HEK293T (cell line): Measurements from ENCODE around the gene GRIP1.

Source experiments
- ARNT ChIP-seq: fragments of 450-650 bp; IDR thresholded peaks from 2 replicates; pipeline ENCODE4 v1.6.1; 2017; ENCODE audit warnings: mild to moderate bottlenecking
- CTBP1 ChIP-seq: fragments of 450-650 bp; IDR thresholded peaks from 2 replicates; pipeline ENCODE4 v1.6.1; 2016; ENCODE audit warnings: borderline replicate concordance
- ELF4 ChIP-seq: fragments of 450-650 bp; IDR thresholded peaks from 2 replicates; pipeline ENCODE4 v1.6.1; 2017; ENCODE audit warnings: antibody characterized with exemption
- FOXA1 ChIP-seq: fragments of 450-650 bp; IDR thresholded peaks from 2 replicates; pipeline ENCODE4 v1.6.1; 2016; ENCODE audit warnings: mild to moderate bottlenecking
- FOXM1 ChIP-seq: fragments of 450-650 bp; IDR thresholded peaks from 2 replicates; pipeline ENCODE4 v1.6.1; 2017; ENCODE audit warnings: mild to moderate bottlenecking, borderline replicate concordance
- HDGF ChIP-seq: fragments of 450-650 bp; IDR thresholded peaks from 2 replicates; pipeline ENCODE4 v1.6.1; 2017; ENCODE audit warnings: antibody characterized with exemption, borderline replicate concordance
- L3MBTL2 ChIP-seq: fragments of 450-650 bp; conservative IDR thresholded peaks from 2 replicates; pipeline ENCODE4 v1.6.1; 2016; ENCODE audit warnings: mild to moderate bottlenecking
- LEF1 ChIP-seq: fragments of 450-650 bp; IDR thresholded peaks from 2 replicates; pipeline ENCODE4 v1.6.1; 2017; ENCODE audit warnings: mild to moderate bottlenecking, borderline replicate concordance
- NFRKB ChIP-seq: fragments of 450-650 bp; IDR thresholded peaks from 2 replicates; pipeline ENCODE4 v1.6.1; 2016; ENCODE audit warnings: mild to moderate bottlenecking, moderate library complexity
- PKNOX1 ChIP-seq: fragments of 450-650 bp; IDR thresholded peaks from 2 replicates; pipeline ENCODE4 v1.6.1; 2016
- SP1 ChIP-seq: fragments of 450-650 bp; IDR thresholded peaks from 2 replicates; pipeline ENCODE4 v1.6.1; 2017
- SUZ12 ChIP-seq: fragments of 450-650 bp; IDR thresholded peaks from 2 replicates; pipeline ENCODE4 v1.6.1; 2016; ENCODE audit warnings: mild to moderate bottlenecking
- TARDBP ChIP-seq: fragments of 450-650 bp; IDR thresholded peaks from 2 replicates; pipeline ENCODE4 v1.6.1; 2016
- ZNF384 ChIP-seq: fragments of 450-650 bp; IDR thresholded peaks from 2 replicates; pipeline ENCODE4 v1.6.1; 2016

DNA sequence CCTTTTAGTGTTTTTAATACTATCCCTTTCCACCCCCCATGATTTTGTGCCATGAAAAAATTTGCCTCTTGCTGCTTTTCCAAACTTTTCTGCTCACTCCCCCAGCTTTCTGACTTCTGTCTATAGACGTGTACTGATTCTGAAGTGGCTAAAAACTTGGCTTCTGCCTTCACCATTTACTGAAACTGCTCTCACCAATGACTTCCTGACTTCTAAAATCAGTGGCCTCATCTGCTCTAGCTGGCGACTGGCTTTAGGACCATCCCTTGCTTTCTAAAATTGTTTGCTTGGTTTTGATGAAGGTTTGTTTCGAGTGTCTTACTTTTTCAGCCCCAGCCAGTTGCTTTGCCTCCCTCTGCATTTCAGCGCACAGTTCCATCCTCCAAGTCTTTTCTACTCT is 231.2 kb downstream of the GRIP1 start:
- TF ChIP-seq HDGF = no peak
- TF ChIP-seq CTBP1 = no peak
- no peak for TF ChIP-seq PKNOX1
- TF ChIP-seq FOXM1 = no peak
- TF ChIP-seq TARDBP = no peak
- no peak for TF ChIP-seq ARNT
- no peak for TF ChIP-seq SP1
- TF ChIP-seq ELF4 = no peak
- no peak for TF ChIP-seq NFRKB
- no peak for TF ChIP-seq L3MBTL2
- TF ChIP-seq LEF1 = no peak
- TF ChIP-seq SUZ12 = no peak
- TF ChIP-seq FOXA1 = no peak
- TF ChIP-seq ZNF384 = no peak
